ENCODE results near the gene PARP1. TPM values are rescaled to one million over a fixed set of nuclear protein-coding genes. Genes with fewer than 3 reads are reported as not detected.

The PARP1 gene
- total RNA-seq, 2 experiments from 2014 or later: 237 to 242 TPM

DNA sequence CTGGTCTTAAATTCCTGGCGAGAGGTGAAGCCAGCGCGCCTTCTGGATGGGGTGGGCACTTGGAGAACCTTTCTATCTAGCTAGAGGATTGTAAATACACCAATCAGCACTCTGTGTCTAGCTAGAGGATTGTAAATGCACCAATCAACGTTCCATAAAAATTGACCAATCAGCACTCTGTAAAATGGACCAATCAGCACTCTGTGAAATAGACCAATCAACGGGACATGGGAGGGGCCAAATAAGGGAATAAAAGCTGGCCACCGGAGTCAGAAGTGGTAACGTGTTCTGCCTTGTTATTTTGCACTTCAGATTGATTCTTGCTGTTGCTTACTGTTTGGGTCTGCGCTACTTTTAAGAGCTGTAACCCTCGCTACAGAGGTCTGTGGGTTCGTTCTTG lies 87.0 kb downstream of the PARP1 start:
- no peaks in the 10 kb centered on the region for H3K9me3 Mint-ChIP-seq (ENCODE audit: low read depth)
- H3K27ac Mint-ChIP-seq: no peak overlapping the region
- no peaks in the 10 kb centered on the region for H3K4me1 Mint-ChIP-seq
- peaks cover 12% of the 10 kb centered on the region for H3K27me3 Mint-ChIP-seq
- no peak overlapping the region for H3K4me3 Mint-ChIP-seq
- ChIA-PET POLR2A (interaction anchor here (0.6 kb wide), 1 partner anchor 17 kb away, joined by 8 read pairs; no protein-coding TSS in a partner anchor), CTCF (interaction anchor here (0.5 to 1.2 kb wide), 3 partner anchors 12 to 305 kb away, joined by 3 to 4 read pairs (median 3); no protein-coding TSS in a partner anchor)
- no peak for DNase-seq
- H3K36me3 Mint-ChIP-seq (ENCODE audit: low read depth): no peaks in the 10 kb centered on the region
- intact Hi-C loops (cut with DNase I, micrococcal nuclease): no loop called here
- no peak for ATAC-seq

DNA sequence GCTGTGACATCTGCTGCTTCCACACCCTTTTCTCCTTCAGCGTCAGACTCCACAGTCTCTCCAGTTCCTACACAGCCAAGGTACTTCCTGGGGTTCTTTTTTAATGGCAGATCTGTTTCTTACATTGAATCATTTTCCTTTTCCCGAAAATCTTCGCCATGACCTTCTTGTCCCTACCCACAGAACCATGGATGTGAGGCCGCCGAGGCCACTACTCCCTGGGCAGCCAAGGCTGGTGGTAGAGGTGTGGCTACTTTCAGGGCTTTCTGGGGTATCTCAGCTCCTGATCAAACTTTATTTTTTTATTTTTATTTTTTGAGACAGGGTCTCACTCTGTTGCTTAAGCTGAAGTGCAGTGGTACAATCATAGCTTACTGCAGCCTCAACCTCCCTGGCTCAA lies 89.4 kb downstream of the PARP1 start:
- Mint-ChIP-seq H3K27ac (no peak overlapping the region), H3K4me1 (no peaks in the 10 kb centered on the region), H3K27me3 (peaks cover 15% of the 10 kb centered on the region), H3K36me3 (ENCODE audit: low read depth) (no peaks in the 10 kb centered on the region), H3K9me3 (ENCODE audit: low read depth) (no peaks in the 10 kb centered on the region), H3K4me3 (no peak overlapping the region)
- POLR2A ChIA-PET: interaction anchor here (0.6 kb wide), 1 partner anchor 241 kb away, joined by 3 read pairs; no protein-coding TSS in a partner anchor
- intact Hi-C loops (cut with DNase I, micrococcal nuclease): no loop called here
- CTCF ChIA-PET: no interaction called here
- DNase-seq (no peak), ATAC-seq (no peak)

DNA sequence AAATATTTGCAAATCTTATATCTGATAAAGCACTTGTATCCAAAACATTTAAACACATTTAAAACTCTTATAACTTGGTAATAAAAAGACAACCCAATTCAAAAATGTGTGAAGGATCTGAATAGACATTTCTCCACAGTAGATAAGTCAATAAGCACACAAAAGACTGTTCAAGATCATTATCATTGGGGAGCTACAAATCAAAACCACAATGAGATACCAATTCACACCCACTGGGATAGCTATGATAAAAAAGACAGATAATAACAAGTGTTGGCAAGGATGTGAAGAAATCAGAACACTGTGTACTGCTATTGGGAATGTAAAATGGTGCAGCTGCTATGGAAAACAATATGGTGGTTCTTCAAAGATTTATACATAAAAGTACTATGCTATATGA lies 93.8 kb downstream of the PARP1 start:
- Mint-ChIP-seq H3K36me3 (ENCODE audit: low read depth) (no peaks in the 10 kb centered on the region), H3K4me3 (no peak overlapping the region), H3K4me1 (peaks cover 9% of the 10 kb centered on the region), H3K9me3 (ENCODE audit: low read depth) (no peaks in the 10 kb centered on the region), H3K27me3 (peaks cover 22% of the 10 kb centered on the region), H3K27ac (no peak overlapping the region)
- ChIA-PET CTCF (interaction anchor here (1.2 kb wide), 1 partner anchor 19 kb away, joined by 5 read pairs; no protein-coding TSS in a partner anchor), POLR2A (no interaction called here)
- ATAC-seq (no peak), DNase-seq (no peak)
- intact Hi-C loops (cut with DNase I, micrococcal nuclease): no loop called here

DNA sequence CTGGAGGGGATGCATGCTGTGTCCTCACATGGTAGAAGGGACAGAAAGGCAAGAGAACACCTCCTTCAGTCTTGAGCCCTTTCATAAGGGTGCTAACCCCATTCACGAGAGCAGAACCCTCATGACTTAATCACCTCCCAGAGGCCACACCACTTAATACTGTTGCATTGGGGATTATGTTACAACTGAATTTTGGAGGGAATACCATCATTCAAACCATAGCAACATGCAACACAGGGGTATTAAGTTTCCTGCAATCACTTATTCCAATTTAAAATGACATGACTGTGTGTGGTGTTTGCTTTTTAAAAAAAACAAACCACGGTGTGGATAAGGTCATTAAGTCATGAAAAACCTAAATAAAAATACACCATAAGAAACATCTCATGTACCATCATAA lies 95.8 kb downstream of the PARP1 start:
- Mint-ChIP-seq H3K27me3 (peaks cover 19% of the 10 kb centered on the region), H3K4me1 (peaks cover 12% of the 10 kb centered on the region), H3K9me3 (ENCODE audit: low read depth) (no peaks in the 10 kb centered on the region), H3K27ac (no peak overlapping the region), H3K4me3 (no peak overlapping the region), H3K36me3 (ENCODE audit: low read depth) (no peaks in the 10 kb centered on the region)
- ChIA-PET POLR2A (interaction anchor here (0.6 to 0.7 kb wide), 2 partner anchors 29 to 1792 kb away, joined by 3 to 6 read pairs; no protein-coding TSS in a partner anchor), CTCF (no interaction called here)
- ATAC-seq: no peak
- intact Hi-C loops (cut with DNase I, micrococcal nuclease): no loop called here
- no peak for DNase-seq

DNA sequence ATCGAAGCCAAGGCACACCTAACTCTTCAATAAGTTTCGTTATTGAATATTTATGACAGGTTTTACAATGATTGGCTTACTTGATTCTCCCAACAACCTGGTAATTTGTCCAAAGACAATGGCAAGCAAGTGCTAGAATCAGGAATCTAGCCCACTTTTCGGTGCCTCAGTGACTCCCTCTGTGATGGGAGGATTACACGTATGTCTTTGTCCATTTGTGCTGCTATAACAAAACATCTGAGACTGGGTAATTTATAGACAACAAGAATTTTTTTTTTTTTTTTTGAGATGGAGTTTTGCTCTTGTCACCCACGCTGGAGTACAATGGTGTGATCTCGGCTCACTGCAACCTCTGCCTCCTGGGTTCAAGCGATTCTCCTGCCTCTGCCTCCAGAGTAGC lies 96.5 kb downstream of the PARP1 start:
- Mint-ChIP-seq H3K4me1 (peaks cover 12% of the 10 kb centered on the region), H3K27me3 (peaks cover 17% of the 10 kb centered on the region), H3K36me3 (ENCODE audit: low read depth) (no peaks in the 10 kb centered on the region), H3K27ac (no peak overlapping the region), H3K9me3 (ENCODE audit: low read depth) (no peaks in the 10 kb centered on the region), H3K4me3 (no peak overlapping the region)
- ATAC-seq (no peak), DNase-seq (no peak)
- intact Hi-C loops (cut with DNase I, micrococcal nuclease): no loop called here
- CTCF ChIA-PET: interaction anchor here (1.2 to 3.2 kb wide), 3 partner anchors 21 to 98 kb away, joined by 3 to 26 read pairs (median 4); no protein-coding TSS in a partner anchor
- POLR2A ChIA-PET: interaction anchor here (0.6 to 0.9 kb wide), 3 partner anchors 30 to 1792 kb away, joined by 3 to 6 read pairs (median 3); no protein-coding TSS in a partner anchor

Other genes with a start within 250 kb of the PARP1 start
- gene ACBD3, start 221.4 kb downstream of the PARP1 start, total RNA-seq: 10 to 100 TPM; 17.0 to 20.2 TPM
- gene MIXL1, start 184.4 kb downstream of the PARP1 start, total RNA-seq: not detected
- 10 to 100 TPM; 10.6 TPM for gene LIN9, start 98.9 kb downstream of the PARP1 start, total RNA-seq
- gene STUM, start 140.7 kb upstream of the PARP1 start, total RNA-seq: not detected

Data from activated CD4-positive, alpha-beta T cell treated with anti-CD3 and anti-CD28 coated beads for 36 hours (primary cell).